ENCODE measurements around the gene TSPAN1. TPM values are rescaled to one million over a fixed set of nuclear protein-coding genes. Genes with fewer than 3 reads are reported as not detected.

Gene TSPAN1
- total and polyA plus RNA-seq, 2 of the 13 experiments (the other 11 are each of a cell fraction or from before 2014, with no cell fraction given) = 1.7 to 2.9 TPM

DNA sequence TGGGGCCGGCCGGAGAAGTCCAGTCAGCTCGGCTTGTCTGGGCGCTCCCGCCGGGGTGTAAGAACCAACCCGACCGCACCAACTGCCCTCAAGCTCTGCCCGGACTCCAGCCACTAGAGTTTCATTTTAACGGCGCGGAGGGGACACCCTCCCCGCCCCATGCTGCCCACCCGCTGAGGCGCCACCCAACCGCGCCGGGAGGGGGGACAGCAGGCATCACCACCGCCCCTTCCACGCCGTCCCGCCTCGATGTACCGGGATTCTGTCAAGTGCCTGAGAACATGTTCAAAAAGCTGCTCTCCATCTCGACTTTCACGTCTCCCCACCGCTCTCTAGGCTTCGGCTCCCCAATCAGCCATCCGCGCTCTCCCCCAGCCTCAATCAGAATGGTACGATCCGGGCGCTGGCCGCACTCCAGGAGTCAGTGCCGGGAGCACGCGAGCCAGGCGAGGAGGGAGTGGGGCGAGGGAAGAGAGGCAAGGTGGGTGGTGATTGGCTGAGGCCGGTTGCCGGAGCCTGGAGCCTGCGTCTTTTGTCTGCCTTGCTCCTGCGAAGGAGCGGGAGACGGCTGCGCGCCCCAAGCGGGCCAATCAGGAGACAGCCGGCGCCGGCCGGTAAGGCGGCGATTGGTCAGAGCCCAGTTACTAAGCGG lies 42.2 kb upstream of the TSPAN1 start, which contains the start of gene PIK3R3 (continued):
- TF ChIP-seq, protein P1, sequence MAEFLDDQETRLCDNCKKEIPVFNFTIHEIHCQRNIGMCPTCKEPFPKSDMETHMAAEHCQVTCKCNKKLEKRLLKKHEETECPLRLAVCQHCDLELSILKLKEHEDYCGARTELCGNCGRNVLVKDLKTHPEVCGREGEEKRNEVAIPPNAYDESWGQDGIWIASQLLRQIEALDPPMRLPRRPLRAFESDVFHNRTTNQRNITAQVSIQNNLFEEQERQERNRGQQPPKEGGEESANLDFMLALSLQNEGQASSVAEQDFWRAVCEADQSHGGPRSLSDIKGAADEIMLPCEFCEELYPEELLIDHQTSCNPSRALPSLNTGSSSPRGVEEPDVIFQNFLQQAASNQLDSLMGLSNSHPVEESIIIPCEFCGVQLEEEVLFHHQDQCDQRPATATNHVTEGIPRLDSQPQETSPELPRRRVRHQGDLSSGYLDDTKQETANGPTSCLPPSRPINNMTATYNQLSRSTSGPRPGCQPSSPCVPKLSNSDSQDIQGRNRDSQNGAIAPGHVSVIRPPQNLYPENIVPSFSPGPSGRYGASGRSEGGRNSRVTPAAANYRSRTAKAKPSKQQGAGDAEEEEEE (CRISPR knock-in tag; IDR thresholded peaks at IDR 0.05; ENCODE audit: borderline replicate concordance) = no peak
- TF ChIP-seq KAT8 (CRISPR knock-in tag; IDR thresholded peaks at IDR 0.05) (peak; percentile 81), SPEN (CRISPR knock-in tag; IDR thresholded peaks at IDR 0.05; ENCODE audit: low read depth) (peak; percentile 84), ZNF260 (CRISPR knock-in tag; IDR thresholded peaks at IDR 0.05; ENCODE audit: borderline replicate concordance, low read depth) (0 out of 2 replicates have a peak, but pooled peaks have one; percentile 65), MAFK (conservative IDR thresholded peaks at IDR 0.05 in 1 of 2, IDR thresholded peaks at IDR 0.05 in 1 of 2; ENCODE audit: low read length in 2 of 2) (no peak), ZNF24 (IDR thresholded peaks at IDR 0.05) (peak; percentile 70; the same call in 1 of the 2 replicates), FOXO1 (CRISPR knock-in tag; IDR thresholded peaks at IDR 0.05) (0 out of 2 replicates have a peak, but pooled peaks have one; percentile 24), ZNF891 (CRISPR knock-in tag; IDR thresholded peaks at IDR 0.05) (peak; percentile 79), NFKBIZ (CRISPR knock-in tag; IDR thresholded peaks at IDR 0.05) (peak; percentile 91; the same call in 1 of the 2 replicates), ZMYM4 (CRISPR knock-in tag; IDR thresholded peaks at IDR 0.05) (peak; percentile 90), GMEB2 (CRISPR knock-in tag; IDR thresholded peaks at IDR 0.05; ENCODE audit: low read depth) (0 out of 2 replicates have a peak, but pooled peaks have one; percentile 42), ZNF883 (CRISPR knock-in tag; IDR thresholded peaks at IDR 0.05; ENCODE audit: not compliant biosample characterization) (peak; percentile 97), FOSL2 (CRISPR knock-in tag; IDR thresholded peaks at IDR 0.05) (peak; percentile 58), RFX1 (IDR thresholded peaks at IDR 0.05) (no peak), ZNF12 (CRISPR knock-in tag; IDR thresholded peaks at IDR 0.05) (peak; percentile 80; the same call in 1 of the 2 replicates), ZNF776 (CRISPR knock-in tag; IDR thresholded peaks at IDR 0.05) (peak; percentile 67; the same call in 1 of the 2 replicates), ZNF335 (CRISPR knock-in tag; IDR thresholded peaks at IDR 0.05) (peak; percentile 91), ZSCAN21 (CRISPR knock-in tag; IDR thresholded peaks at IDR 0.05; ENCODE audit: borderline replicate concordance) (peak; percentile 97; the same call in 1 of the 2 replicates)
- TF ChIP-seq, protein P2, sequence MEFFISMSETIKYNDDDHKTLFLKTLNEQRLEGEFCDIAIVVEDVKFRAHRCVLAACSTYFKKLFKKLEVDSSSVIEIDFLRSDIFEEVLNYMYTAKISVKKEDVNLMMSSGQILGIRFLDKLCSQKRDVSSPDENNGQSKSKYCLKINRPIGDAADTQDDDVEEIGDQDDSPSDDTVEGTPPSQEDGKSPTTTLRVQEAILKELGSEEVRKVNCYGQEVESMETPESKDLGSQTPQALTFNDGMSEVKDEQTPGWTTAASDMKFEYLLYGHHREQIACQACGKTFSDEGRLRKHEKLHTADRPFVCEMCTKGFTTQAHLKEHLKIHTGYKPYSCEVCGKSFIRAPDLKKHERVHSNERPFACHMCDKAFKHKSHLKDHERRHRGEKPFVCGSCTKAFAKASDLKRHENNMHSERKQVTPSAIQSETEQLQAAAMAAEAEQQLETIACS (CRISPR knock-in tag; IDR thresholded peaks at IDR 0.05) = peak; percentile 67; the same call in 1 of the 2 replicates
- TF ChIP-seq, protein P3, sequence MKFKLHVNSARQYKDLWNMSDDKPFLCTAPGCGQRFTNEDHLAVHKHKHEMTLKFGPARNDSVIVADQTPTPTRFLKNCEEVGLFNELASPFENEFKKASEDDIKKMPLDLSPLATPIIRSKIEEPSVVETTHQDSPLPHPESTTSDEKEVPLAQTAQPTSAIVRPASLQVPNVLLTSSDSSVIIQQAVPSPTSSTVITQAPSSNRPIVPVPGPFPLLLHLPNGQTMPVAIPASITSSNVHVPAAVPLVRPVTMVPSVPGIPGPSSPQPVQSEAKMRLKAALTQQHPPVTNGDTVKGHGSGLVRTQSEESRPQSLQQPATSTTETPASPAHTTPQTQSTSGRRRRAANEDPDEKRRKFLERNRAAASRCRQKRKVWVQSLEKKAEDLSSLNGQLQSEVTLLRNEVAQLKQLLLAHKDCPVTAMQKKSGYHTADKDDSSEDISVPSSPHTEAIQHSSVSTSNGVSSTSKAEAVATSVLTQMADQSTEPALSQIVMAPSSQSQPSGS (CRISPR knock-in tag; IDR thresholded peaks at IDR 0.05) = peak; percentile 86
- TF ChIP-seq, protein P4, sequence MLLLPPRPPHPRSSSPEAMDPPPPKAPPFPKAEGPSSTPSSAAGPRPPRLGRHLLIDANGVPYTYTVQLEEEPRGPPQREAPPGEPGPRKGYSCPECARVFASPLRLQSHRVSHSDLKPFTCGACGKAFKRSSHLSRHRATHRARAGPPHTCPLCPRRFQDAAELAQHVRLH (CRISPR knock-in tag; IDR thresholded peaks at IDR 0.05; ENCODE audit: borderline replicate concordance, low read depth) = peak; percentile 97
- TF ChIP-seq, protein P5, sequence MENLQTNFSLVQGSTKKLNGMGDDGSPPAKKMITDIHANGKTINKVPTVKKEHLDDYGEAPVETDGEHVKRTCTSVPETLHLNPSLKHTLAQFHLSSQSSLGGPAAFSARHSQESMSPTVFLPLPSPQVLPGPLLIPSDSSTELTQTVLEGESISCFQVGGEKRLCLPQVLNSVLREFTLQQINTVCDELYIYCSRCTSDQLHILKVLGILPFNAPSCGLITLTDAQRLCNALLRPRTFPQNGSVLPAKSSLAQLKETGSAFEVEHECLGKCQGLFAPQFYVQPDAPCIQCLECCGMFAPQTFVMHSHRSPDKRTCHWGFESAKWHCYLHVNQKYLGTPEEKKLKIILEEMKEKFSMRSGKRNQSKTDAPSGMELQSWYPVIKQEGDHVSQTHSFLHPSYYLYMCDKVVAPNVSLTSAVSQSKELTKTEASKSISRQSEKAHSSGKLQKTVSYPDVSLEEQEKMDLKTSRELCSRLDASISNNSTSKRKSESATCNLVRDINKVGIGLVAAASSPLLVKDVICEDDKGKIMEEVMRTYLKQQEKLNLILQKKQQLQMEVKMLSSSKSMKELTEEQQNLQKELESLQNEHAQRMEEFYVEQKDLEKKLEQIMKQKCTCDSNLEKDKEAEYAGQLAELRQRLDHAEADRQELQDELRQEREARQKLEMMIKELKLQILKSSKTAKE (CRISPR knock-in tag; IDR thresholded peaks at IDR 0.05; ENCODE audit: borderline replicate concordance) = peak; percentile 88

Measured in HepG2 (cell line).